MG63 (cell line): ENCODE data around the gene ATP2B3. TPM values are rescaled to one million over a fixed set of nuclear protein-coding genes. Genes with fewer than 3 reads are reported as not detected.
"Not testable (repeated sequence)": the region's sequence is repeated elsewhere in the genome, so short reads cannot be mapped to it uniquely, and the experiment has no call there.

ENCODE experiments used
- DNase-seq: peaks from one replicate; pipeline ENCODE4 v3.0.0-alpha.2; 2020
- H3K27me3 ChIP-seq: fragments of 250-450 bp; sonication (Bioruptor Pico); 2 replicates; pipeline ENCODE4 v1.5.1; 2020; ENCODE audit warnings: mild to moderate bottlenecking, moderate library complexity
- H3K36me3 ChIP-seq: fragments of 250-450 bp; sonication (Bioruptor Pico); 2 replicates; pipeline ENCODE4 v1.5.1; 2020; ENCODE audit warnings: mild to moderate bottlenecking, moderate library complexity
- H3K4me3 ChIP-seq: fragments of 250-450 bp; sonication (Bioruptor Pico); 2 replicates; pipeline ENCODE4 v1.5.1; 2020; ENCODE audit warnings: mild to moderate bottlenecking, moderate library complexity
- H3K9me3 ChIP-seq: fragments of 250-450 bp; sonication (Bioruptor Pico); 2 replicates; pipeline ENCODE4 v1.5.1; 2020; ENCODE audit warnings: mild to moderate bottlenecking, moderate library complexity
- total RNA-seq: library from RNA; depleted of rRNA; stranded (reverse); fragments of >200 nt; shearing (Covaris generic); gene quantifications from 2 replicates; pipeline ENCODE4 v1.2.3, GENCODE V29; 2014; ENCODE audit warnings: low replicate concordance

ATP2B3 gene
- total RNA-seq, 1 experiment from 2014 or later, result 0.13 TPM

DNA sequence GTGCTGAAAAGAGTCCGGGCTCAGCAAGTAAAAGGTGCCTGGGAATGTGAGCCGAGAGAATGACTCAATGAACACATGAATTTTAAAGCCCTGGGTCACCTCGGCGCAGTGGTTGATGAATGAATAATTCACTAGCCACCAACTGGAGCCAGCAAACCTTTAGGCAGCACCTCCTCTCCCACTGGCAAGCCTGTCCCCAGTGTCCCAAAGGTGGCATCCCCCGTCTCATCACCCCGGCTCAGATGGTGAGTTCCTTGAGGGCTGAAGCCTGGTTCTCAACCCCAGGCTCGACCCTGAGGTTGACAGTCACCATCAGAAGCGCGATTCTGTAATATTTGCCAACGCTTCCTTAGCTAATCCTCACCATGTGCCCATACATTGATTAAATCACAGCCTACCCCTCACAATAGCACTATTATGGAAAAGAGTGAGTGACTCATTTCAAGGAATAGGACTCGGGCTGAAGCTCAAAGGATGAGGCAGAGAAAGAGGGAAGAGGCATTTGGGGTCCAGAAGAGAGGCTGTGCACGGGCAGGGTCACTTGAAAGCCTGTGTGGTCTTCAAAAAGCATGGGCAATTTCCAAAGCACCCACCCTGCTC lies 84.2 kb downstream of the ATP2B3 start:
- no peaks in the 10 kb centered on the region for H3K36me3 ChIP-seq
- DNase-seq, result no peak
- no peak overlapping the region for H3K4me3 ChIP-seq
- H3K9me3 ChIP-seq, result no peaks in the 10 kb centered on the region
- H3K27me3 ChIP-seq, result no peaks in the 10 kb centered on the region

DNA sequence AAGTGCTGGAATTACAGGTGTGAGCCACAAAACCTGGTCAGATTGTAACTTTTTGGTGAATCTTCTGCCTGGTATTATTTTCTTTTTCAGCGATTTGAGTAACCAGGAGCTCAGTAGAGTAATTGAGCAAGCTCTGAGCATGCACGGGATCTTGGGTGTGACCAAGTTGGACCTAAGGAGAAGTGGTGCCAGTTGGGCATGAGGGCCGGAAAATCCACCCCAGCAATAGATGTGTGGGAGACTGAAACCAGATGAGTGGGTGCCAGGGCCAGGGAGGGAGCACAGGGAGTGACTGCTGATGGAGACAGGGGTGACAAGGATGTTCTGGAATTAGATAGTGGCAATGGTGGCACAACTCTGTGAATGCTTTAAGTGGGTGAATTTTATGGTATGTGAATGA lies 85.2 kb downstream of the ATP2B3 start:
- Histone ChIP-seq H3K27me3 (no peaks in the 10 kb centered on the region), H3K36me3 (no peaks in the 10 kb centered on the region), H3K9me3 (no peaks in the 10 kb centered on the region), H3K4me3 (no peak overlapping the region)
- no peak for DNase-seq

DNA sequence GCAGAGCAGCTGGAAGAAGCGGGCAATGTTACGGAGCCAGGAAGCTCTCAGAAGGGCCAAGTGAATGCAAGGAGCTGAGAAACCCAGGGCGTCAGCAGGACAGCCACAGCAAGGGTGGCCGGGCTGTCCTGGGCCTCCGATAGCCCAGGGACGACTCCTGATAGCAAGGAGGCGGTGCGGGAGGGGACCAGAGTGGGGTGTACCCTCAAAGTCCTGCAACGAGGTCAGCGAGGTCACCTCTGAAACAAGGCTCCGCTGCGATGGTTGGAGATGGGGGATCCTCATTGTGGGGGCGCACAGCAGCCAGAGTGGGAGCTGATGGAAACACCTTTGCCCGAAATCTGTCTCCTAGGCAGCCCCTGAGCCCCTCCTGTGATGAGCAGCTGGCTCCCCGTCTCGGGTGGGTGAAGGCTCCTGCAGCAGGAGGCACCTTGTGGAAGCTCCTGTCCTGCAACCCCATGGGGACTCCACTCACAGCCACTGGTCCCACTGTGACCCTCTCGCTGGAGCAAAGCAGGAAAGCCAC lies 85.8 kb downstream of the ATP2B3 start:
- no peak for DNase-seq
- H3K4me3 ChIP-seq, result no peak overlapping the region

DNA sequence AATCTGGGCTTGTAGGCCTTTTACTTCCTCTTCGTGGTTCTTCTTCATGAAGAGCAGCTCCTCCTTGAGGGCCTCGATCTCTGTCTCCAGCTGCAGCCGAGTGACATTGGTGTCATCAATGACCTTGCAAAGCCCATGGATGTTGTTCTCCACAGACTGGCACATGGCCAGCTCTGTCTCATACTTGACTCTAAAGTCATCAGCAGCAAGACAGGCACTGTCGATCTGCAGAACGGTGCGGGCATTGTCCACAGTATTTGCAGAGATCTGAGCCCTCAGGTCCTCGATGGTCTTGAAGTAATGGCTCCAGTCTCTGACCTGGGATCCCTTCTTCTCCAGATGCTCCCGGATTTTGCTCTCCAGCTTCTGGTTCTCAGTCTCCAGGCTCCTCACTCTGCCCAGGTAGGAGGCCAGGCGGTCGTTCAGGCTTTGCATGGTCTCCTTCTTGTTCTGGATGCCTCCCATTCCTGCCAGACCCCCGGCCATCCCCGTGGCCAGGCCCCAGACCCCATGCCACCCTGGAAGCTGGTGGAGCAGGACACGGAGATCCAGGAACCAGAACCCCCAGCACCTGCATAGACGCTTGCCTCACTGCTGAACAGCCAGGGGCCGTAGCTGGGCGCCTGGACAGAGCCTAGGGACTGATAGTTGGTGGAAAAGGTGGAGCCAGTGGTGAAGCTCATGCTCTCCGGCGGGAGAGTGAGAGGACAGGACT lies 87.4 kb downstream of the ATP2B3 start:
- H3K9me3 ChIP-seq, H3K4me3 ChIP-seq, H3K27me3 ChIP-seq: not testable (repeated sequence)

More for the DNA sequence above, 85.8 kb downstream of the ATP2B3 start:
- Histone ChIP-seq H3K36me3 (no peaks in the 10 kb centered on the region), H3K27me3 (no peaks in the 10 kb centered on the region), H3K9me3 (no peaks in the 10 kb centered on the region)

DNA sequence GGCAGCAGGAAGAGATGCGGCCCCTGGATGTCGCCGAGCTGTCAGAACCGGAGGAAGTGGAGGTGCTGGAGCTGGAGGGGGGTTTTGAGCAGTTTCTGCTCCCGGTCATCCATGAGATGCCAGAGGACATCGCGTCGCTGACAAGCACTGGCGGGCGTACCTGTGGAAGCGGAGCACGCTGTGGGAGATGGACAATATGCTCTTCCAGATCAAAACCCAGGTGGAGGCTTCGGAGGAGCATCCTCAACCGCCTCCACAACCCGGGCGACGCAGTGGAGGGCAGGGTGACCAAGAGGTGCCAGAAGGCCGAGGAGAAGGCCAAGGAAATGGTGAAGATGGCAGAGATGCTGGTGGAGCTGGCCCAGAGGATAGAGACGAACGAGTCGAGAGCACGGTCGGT lies 89.1 kb downstream of the ATP2B3 start:
- H3K36me3 ChIP-seq, result no peaks in the 10 kb centered on the region

More for the DNA sequence above, 87.4 kb downstream of the ATP2B3 start:
- not testable (repeated sequence) for DNase-seq, H3K36me3 ChIP-seq

DNA sequence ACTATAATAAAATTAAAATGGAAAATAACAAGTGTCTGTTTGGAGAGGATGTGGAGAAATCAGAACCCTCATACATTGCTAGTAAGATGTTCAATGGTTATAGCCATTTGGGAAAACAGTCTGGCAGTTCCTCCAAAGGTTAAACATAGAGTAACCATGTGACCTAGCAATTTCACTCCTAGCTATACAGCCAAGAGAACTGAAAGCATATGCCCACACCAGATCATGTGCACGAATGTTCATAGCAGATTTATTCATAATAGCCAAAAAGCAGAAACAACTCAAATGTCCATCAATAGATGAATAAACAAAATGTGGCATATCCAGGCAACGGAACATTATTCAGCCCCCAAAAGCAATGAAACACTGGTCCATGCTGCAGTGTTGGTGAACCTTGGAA lies 90.9 kb downstream of the ATP2B3 start:
- DNase-seq, result no peak
- Histone ChIP-seq H3K9me3 (no peaks in the 10 kb centered on the region), H3K27me3 (no peaks in the 10 kb centered on the region; the same call in 1 of the 2 replicates), H3K36me3 (no peaks in the 10 kb centered on the region), H3K4me3 (no peak overlapping the region)

More for the DNA sequence above, 89.1 kb downstream of the ATP2B3 start:
- no peaks in the 10 kb centered on the region for H3K9me3 ChIP-seq
- no peak overlapping the region for H3K4me3 ChIP-seq
- DNase-seq, result no peak
- H3K27me3 ChIP-seq, result no peaks in the 10 kb centered on the region

DNA sequence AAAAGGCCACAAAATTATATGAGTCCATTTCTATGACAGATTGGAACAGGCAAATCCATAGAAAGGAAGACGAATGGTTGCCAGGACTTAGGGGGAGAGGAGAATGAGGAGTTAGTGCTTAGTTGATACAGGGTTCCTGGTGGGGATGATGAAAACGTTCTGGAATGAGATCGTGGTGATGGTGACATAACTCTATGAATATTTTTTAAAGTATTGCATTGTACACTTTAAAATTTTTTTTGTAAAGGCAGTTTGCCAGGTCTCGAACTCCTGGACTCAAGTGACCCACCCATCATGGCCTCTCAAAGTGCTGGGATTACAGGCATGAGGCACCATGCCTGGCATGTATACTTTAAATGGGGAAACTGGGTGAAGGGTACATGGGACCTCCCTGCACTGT lies 91.4 kb downstream of the ATP2B3 start:
- DNase-seq, result no peak
- Histone ChIP-seq H3K36me3 (no peaks in the 10 kb centered on the region), H3K4me3 (no peak overlapping the region), H3K27me3 (no peaks in the 10 kb centered on the region; the same call in 1 of the 2 replicates), H3K9me3 (no peaks in the 10 kb centered on the region)

DNA sequence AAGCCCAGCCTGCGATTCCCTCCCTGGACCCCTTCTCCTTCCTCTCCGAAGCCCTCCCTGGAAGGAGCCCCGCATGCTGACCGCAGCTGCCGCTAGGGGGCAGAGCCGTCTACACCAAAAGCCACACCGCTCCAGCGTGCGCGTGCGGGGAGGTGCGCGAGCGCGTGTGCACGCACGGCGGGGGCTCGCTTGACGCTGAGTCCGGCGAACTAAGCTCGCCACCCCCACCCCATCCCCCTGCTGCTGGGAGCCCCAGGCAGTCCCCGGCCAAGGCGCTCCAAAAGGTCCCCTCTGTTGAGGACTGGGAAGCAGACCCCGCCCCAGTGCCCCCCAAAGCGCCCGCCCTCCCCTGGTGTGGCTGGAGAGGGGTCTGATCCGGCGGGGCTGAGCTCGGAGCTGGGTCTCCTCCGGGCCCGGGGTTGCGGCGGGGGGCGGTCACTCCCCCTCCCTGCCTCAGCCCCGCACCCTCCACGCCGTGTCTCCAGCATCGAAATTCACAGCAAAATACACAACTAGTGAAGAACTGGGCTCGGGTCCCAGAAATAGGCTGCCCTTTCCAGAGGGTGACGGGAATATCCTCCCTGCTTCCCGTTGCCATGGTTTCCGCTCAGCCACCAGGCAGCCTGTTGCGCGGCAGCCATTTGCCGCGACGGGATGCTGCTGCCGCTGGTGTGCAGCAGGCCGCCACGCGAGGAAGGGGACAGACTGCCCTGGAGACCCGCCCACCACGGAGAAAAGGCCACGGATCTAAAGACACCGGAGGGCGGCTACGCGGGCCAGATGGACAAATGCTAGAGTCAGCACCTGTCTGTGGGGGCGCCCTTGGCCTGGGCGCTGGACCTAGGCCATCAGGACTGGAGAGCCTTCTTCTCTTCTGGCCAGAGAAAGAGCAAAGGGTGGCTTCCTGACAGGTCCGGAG lies 92.7 kb downstream of the ATP2B3 start:
- Histone ChIP-seq H3K4me3 (no peak overlapping the region), H3K9me3 (no peaks in the 10 kb centered on the region), H3K27me3 (peaks cover 3% of the 10 kb centered on the region), H3K36me3 (no peaks in the 10 kb centered on the region)
- peak; percentile 49 for DNase-seq

DNA sequence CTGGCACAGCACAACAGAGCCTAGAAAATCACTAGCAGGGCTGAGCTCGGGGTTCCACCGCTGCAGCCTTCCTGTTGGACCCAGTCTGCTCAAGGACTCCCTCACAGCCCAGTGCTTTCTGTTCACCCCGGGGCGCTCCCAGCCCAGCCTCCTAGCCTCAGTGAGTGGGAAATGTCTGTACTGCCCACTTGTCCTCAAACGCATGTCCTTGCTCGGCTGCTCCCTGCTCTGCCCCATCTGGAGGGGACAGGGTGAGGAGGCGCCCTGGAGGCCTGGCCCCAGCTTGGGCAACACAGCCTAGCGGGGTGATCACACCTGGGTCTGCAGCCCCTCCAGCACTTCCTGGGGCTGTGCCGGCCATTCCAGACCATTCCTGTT lies 93.4 kb downstream of the ATP2B3 start:
- no peaks in the 10 kb centered on the region for H3K9me3 ChIP-seq
- DNase-seq, result no peak
- no peak overlapping the region for H3K4me3 ChIP-seq
- no peaks in the 10 kb centered on the region for H3K36me3 ChIP-seq
- H3K27me3 ChIP-seq, result peaks cover 3% of the 10 kb centered on the region

DNA sequence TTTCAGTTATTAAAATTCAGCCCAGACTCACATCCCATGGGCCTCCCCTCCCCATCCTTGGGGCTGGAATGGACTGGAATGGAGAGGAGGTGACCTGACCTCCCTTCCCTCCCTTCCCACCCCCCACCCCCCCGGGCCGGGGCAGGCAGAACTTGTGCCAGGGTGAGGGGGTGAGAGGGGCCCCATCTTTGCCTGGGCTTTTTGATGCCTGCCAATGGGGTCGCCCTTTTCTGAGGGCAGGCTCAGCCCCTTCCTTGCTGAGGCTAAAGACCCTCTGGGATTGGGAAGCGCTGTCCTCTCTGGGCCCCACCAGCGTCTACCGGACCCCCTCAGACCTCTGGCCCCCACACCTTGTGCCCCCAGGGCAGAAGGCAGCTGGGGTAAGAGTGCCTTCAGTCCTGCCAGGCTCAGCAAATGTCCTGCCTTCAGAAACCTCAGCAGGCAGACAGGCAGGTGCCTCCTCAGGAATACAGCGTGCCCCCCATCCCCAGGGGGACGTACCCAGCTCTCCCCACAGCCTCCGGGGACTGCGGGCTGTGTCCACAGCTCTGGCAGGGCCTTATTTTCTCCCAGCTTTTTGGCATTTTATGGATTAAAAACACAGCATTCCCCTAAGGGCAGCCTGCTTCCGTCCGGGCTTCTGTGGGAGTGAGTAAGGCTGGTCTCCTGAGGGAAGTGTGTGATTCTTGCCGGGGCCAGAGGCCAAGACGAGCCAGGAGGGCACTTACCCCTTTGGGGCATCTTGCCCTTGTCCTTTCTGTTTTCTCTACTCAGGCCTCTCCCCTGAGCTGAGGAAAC lies 94.1 kb downstream of the ATP2B3 start:
- Histone ChIP-seq H3K9me3 (no peaks in the 10 kb centered on the region), H3K27me3 (peaks cover 3% of the 10 kb centered on the region), H3K36me3 (no peaks in the 10 kb centered on the region), H3K4me3 (no peak overlapping the region)
- DNase-seq, result no peak

DNA sequence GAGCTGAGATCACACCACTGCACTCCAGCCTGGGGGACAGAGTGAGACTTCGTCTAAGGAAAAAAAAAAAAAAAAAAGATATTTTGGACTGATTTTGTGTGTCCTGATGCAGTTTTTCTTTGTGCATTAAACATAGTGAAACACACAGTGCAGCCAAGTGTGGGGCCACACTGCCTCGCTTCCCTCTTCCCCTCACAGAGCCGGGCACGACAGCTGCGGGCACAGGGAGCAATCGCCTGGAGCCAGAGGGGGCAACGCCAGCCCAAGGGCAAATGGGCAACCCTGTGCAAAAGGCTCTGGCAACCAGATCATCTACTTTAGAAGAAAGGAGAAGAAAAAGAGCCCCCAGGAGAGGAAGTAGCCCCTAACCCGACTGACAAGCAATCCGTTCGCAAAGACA lies 95.0 kb downstream of the ATP2B3 start:
- Histone ChIP-seq H3K9me3 (no peaks in the 10 kb centered on the region), H3K4me3 (no peak overlapping the region), H3K36me3 (no peaks in the 10 kb centered on the region), H3K27me3 (peaks cover 3% of the 10 kb centered on the region)
- no peak for DNase-seq

DNA sequence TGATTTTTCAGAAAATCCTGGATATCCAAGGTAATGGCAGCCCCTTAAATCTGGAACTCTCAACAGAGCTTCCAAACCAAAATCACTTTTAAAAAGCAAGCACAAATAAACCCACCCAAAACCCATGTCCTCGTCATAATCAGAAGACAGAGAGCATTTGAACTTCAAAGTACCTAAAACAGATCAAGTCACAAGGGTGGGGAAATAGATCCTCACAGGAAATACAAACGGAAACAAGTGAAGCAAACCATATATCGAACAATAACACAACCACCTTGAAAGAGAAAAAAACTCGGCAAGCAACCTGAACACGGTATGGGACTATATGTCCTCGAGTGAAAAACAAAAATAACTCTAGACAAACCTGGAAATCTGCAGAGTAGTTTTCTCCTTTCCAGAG lies 97.4 kb downstream of the ATP2B3 start:
- no peak overlapping the region for H3K4me3 ChIP-seq
- no peaks in the 10 kb centered on the region for H3K9me3 ChIP-seq

DNA sequence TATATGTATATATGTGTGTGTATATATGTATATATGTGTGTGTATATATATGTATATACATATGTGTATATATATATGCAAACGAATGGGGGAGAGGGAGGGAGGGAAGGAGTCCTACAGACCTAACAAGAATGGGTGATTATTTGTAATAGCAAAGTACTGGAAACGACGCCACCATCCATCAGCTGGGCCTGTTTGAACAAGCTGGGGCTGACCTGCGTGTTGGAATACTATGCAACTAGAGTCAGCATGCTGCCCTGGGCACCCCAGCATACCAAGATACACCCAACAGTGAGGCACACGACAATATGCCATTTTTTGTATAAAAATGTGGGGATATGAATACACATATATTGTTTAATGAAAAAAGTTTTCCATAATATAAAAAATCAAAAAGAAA lies 103.1 kb downstream of the ATP2B3 start:
- Histone ChIP-seq H3K9me3 (no peaks in the 10 kb centered on the region), H3K27me3 (no peaks in the 10 kb centered on the region), H3K4me3 (no peak overlapping the region), H3K36me3 (no peaks in the 10 kb centered on the region)
- no peak for DNase-seq

More for the DNA sequence above, 97.4 kb downstream of the ATP2B3 start:
- no peaks in the 10 kb centered on the region for H3K36me3 ChIP-seq
- H3K27me3 ChIP-seq, result peaks cover 3% of the 10 kb centered on the region
- no peak for DNase-seq

DNA sequence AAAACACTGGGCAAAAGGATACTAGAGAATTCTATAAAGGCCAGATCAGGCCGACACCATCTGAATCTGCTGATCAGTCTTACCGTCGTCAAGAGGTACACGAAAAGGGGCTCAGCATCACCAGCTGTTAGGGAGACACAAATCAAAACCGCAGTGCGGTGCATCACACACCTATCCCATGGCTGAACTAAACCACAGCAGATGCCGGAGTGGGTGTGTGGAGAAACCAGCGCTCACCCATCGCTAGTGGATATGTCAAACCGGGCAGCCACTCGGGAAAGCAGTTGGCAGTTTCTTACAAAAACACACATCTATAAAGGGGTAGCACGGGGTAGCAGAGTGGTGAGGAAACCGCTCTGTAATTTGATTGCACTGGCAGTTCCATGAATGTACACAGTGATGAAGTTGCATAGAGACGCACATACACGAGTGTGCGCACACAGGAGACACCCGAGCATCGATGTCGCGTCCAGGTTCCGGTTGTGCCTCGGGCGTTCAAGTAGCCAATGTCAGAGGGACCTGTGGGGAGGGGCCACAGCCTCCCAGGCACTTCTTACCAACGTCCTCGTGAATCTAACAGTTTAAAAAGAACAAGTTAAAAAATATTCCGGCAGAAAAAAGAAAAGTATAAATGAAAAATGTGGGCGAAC lies 104.6 kb downstream of the ATP2B3 start:
- no peak for DNase-seq
- Histone ChIP-seq H3K4me3 (no peak overlapping the region), H3K9me3 (no peaks in the 10 kb centered on the region), H3K27me3 (no peaks in the 10 kb centered on the region), H3K36me3 (no peaks in the 10 kb centered on the region)

DNA sequence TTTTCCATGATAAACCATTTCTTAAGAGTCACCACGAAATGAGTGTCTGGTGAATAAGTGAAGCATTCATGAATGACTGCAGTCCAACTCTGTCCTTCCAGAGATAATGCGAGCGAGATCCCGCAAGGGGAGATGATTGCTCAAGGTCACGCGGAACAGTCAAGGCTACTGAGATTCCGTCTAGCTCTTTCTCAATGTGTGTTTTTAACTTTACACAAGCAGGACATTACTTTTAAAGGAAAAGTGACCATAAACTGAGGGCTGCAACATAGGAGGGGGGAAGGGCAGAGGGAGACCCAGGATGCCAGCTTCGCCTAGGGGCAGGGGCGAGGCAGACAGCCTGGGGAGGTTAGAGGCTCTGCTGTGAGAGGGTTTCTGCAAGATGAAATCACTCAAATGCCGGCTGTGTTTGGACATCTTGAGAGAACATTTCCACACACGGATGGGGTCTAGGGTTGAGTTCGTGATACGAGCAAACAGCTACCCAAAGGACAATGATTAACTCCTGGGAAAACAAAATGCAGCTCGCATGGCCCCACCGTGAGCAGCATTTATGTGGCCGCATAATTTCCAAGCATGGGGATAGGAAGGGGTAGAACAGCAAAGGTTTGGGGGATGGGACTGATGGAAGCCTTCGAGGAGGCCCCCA lies 105.3 kb downstream of the ATP2B3 start:
- Histone ChIP-seq H3K9me3 (no peaks in the 10 kb centered on the region), H3K4me3 (no peak overlapping the region), H3K27me3 (no peaks in the 10 kb centered on the region), H3K36me3 (no peaks in the 10 kb centered on the region)
- no peak for DNase-seq
